Non-pigmented ciliary epithelial cell (primary cell): Measurements from ENCODE around the gene SCN9A.
"Not testable (repeated sequence)": the region's sequence is repeated elsewhere in the genome, so short reads cannot be mapped to it uniquely, and the experiment has no call there.

Source experiments
- DNase-seq: peaks from one replicate; pipeline ENCODE4 v3.0.0-alpha.2; 2010; ENCODE audit warnings: low read depth

SCN9A gene

GRCh38 chr2:166242309-166242708, 133.4 kb downstream of the SCN9A start:
- no peak for DNase-seq

DNA sequence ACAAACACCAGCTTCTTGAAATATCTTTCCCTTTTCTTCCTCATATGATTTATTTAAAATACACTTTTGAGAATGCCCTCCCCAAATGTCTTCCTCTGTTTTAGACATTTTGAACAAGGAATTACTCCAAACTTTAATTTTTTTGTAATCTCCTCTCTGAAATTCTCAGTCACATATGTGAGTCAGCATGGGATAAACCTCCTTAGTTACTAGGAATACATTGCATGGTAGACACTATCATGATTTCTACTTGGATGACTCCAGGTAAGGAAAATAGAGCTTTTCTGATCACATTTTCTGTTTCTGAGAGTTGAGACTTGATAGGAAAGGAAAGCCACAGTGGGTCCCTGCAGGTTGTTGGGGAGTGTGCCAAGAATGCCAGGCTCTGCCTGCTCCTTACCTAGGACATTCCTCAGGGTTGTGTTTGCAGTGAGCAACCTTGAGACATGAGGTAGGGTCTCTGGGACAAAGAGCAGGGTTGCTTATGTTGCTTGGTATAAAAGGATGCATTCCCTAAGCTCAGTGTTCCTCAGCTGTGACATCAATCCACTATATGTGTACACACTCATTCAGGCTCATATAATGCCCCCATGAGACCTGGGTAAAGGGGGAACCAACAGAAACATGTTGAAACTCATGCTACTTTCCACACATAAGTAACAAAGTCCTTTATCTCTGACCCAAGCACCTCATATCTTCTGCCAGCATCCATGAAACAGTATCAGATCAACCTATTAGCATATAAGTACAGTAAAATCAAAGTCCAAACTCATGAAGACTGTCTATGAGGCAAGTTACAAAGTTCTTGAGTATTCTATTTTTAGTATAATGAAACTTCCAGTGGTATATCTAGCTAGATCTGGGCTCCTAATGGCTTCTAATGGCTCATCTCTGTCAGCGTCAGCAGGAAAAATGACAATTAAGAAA, 135.1 kb downstream of the SCN9A start:
- DNase-seq = no peak

GRCh38 chr2:166239548-166239947, 136.2 kb downstream of the SCN9A start:
- DNase-seq = peak; percentile 92

DNA sequence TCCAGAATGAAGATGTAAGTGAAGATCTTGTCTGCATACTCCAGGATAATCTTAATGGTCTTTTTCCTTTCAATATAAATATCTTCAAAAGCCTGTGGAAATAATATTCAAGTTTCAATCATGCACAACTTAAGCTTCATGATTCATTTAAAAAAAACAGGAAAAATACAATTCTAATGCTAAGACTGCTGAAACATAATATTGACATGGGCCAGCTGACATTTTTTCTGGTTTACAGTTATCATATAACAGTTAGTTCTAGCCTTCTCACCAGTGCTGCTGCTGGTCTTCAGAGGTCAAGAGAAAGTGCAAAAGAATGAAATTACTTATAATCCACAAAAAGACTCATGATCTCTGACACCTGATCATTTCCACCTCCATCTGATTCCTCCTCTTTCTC, 137.6 kb downstream of the SCN9A start:
- no peak for DNase-seq

DNA sequence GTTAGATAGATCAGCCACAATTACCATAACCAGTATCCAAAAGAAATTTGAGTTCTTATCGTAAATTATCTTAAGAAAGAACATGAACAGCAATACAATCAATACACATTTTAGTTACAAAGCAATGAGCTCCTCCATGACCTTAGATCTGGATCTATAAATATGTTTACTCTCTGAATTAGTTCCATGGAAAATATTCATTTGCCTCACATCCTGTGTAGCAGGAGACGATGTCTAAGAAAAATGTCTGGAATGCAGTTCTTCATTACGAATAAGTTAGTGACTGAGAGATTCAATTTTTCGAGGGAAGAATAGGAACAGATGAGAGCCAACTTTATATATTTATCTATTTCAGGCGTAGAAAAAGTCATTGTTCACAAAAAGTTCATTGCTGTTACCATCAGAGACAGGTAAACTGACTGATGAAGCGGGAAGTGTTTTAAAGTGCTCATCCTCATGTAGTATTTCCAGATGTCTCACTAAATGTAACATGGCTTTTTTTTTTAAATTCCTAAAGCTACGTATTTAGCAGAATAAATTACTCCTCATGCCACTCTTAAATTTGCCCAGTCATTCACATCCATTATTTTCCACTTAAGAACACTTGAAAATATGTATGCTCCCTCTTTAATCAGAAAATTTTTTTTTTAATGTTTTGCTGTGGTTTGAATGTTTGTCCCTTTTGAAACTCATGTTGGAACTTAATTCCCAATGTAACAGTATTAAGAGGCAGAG, 141.5 kb downstream of the SCN9A start:
- peak; percentile 68 for DNase-seq

DNA sequence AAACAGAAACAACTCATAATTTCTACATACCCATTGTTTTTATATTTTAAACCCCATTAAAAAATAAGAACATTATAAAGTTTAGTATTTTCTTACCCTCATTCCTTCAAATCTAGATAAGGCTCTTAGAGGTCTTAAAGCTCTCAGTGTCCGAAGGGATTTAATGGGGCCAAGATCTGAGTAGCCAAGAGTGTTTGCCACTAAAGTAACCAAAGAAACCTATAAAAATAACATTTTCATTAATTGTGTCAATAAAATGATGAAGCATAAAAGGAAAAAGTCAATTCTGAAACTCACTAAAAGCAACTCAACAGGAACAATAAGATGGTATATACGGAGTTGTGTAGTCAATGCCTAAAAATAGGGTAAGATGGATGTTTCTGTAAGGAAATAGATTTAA, 142.5 kb downstream of the SCN9A start:
- DNase-seq = no peak

DNA sequence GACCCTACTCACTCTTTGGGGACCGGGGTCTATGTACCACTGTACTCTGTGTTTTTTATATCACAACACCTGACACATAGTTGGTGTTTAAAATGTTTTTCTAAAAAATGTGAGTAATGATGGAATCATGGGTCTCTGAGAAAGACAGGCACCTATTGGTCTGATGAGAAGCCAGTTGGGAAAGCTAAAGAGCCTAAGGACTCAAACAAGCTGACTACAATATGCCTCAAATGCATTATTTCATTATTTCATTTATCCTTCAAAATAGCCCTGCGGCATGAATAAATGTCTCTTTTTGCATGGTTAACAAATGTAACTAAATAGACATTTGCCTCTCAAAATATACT, 145.0 kb downstream of the SCN9A start:
- DNase-seq = no peak

GRCh38 chr2:166230024-166230723, 145.6 kb downstream of the SCN9A start:
- DNase-seq = peak; percentile 34

DNA sequence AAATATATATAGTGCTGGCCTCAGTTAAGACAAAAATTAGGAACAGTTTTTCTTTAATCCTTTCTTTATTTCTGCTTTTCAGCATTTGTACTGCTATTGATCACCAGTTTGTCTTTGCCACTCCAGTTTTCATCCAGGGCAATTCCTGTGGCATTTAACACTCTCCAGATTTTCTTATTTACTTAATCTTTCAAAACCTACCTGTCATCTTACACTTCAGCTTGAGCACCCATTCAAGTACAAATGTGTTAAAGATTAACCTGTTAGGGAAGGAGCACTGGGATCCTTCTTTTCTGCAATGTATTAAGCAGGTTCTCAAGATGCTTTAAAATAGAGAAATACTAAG, 146.1 kb downstream of the SCN9A start:
- DNase-seq = no peak

GRCh38 chr2:166224197-166224596, 151.5 kb downstream of the SCN9A start:
- no peak for DNase-seq

DNA sequence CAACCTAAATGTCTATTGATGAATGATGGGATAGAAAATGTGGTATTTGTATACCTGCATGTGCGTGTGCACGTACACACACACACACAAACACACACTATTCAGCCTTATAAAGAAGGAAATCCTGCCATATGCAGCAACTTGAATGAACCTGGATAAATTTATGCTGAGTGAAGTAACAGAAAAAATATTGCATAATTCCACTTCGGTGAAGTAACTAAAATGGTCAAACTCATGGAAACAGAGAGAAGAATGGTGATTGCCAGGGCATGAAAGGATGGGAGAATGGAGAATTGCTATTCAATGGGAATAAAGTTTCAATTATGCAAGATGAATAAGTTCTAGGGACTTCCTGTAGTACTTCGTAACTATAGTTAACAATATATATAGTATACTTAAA, 152.4 kb downstream of the SCN9A start:
- no peak for DNase-seq

DNA sequence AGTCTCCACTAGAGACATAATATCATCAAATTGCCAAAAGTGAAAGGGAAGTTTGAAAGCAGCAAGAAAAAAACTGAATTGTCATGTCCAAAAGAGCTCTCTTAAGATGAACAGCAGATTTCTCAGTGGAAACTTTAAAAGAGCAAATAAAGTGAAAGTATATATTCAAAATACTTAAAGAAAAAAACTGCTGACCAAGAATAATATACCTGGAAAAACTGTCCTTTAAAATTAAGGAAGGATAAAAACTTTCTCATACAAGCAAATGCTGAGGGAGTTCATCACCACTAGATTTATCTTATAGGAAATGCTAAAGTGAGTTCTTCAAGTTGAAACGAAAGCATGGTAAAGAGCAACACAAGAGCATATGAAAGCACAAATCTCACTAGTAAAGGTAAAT, 164.7 kb downstream of the SCN9A start:
- no peak for DNase-seq

DNA sequence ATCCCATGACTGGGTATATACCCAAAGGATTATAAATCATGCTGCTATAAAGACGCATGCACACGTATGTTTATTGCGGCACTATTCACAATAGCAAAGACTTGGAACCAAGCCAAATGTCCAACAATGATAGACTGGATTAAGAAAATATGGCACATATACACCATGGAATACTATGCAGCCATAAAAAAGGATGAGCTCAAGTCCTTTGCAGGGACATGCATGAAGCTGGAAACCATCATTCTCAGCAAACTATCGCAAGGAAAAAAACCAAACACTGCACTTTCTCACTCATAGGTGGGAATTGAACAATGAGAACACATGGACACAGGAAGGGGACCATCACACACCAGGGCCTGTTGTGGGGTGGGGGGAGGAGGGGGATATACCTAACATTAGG, 165.8 kb downstream of the SCN9A start:
- DNase-seq = not testable (repeated sequence)

DNA sequence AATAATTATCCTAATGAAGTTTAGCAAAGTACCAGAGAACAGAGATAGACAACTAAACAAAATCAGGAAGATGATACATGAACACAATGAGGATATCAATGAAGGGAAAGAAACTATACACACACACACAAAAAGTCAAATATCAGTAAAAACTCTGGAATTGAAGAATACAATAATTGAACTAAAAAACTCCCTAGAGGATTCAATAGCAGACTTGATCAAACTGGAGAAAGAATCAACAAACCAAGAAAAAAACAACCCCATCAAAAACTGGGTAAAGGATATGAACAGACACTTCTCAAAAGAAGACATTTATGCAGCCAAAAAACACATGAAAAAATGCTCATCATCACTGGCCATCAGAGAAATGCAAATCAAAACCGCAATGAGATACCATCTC, 166.4 kb downstream of the SCN9A start:
- DNase-seq = not testable (repeated sequence)

DNA sequence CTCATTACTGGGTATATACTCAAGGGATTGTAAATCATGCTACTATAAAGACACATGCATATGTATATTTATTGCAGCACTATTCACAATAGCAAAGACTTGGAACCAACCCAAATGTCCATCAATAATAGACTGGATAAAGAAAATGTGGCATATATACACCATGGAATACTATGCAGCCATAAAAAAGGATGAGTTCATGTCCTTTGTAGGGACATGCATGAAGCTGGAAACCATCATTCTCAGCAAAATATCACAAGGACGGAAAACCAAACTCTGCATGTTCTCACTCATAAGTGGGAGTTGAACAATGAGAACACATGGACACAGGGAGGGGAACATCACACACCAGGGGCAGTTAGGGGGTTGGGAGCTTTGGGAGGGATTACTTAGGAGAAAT, 169.6 kb downstream of the SCN9A start:
- DNase-seq = not testable (repeated sequence)

GRCh38 chr2:166202778-166203177, 173.0 kb downstream of the SCN9A start:
- no peak for DNase-seq

GRCh38 chr2:166197446-166197845, 178.3 kb downstream of the SCN9A start:
- no peak for DNase-seq

DNA sequence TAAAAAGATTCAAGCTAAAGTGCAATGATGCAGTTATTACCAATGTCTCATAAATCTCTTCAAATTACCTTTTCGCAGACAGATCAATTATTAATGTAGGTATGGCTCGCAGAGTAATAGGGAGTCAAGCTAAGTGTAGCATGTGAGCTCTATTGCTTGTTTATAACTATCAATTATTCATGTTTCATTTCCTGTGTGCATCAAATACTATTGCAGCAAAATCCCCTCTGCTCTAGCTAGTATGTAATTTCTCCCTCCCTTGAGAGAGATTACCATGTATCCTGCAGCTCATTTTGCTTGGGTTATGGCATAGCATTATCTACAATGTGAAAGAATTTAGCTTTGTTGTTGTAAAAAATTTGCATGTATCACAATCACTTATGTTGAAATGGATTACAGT, 182.3 kb downstream of the SCN9A start:
- DNase-seq = no peak

GRCh38 chr2:166188084-166188483, 187.7 kb downstream of the SCN9A start:
- DNase-seq = no peak

GRCh38 chr2:166184789-166185188, 191.0 kb downstream of the SCN9A start:
- DNase-seq = no peak

DNA sequence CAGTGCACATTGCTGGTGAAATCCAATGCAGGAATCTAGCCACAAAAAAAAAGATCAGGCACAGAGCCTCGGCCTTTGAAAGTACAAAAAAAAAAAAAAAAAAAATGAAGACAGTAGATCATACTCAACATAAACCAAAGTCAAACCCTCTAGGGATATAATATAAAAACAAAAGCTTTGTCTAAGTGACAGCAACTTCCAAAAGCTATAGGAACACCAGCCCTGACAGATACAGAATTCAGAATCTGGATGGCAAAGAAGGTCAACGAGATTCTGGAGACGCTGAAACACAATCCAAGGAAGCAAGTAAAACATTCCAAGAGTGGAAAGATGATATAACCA, 194.0 kb downstream of the SCN9A start:
- no peak for DNase-seq

DNA sequence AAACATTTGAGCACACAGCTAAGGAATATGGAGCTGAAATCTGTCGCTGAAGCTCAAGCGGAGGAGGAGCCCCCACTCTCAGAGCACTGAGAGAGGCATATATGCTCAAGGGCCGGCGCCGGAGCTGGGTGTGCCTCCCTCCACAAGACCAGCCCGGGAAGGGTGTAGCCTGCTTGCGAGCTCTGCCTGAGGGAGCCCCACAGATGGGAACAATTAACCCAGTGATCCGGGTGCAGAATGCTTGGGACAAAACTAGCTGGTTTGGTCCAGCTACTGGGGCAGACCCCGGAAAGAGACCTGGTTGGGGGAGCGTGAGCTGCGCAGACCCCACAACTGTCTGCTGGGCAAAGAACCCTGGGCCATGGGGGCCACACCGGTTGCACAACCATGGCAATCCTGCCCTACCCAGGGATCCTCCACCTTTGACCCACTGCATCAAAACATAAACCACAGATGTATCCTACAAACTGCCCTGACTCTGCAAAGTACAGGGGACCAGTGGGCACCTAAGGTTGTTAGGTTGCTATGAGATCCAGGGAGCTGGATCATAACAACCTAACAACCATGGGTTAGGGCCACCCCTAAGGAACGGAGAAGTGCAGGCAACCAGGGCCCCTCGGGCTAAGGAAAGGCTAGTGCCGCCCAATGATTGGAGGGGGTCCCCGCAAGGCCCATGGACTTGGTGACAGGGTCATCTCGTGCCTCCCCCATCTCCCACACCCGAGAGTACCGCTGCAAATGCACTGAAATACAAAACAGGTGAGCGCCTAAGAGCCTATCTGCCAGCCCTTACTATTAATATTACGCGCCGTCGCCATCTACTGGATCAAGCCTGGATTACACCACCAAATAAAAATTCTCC, 194.6 kb downstream of the SCN9A start:
- DNase-seq = no peak
